LHCN-M2 (cell line): ENCODE data around the gene SNRPN. TPM values are rescaled to one million over a fixed set of nuclear protein-coding genes. Genes with fewer than 3 reads are reported as not detected.
"Not testable (repeated sequence)": the region's sequence is repeated elsewhere in the genome, so short reads cannot be mapped to it uniquely, and the experiment has no call there.

Experiments
- DNase-seq: peaks from one replicate; pipeline ENCODE4 v3.0.0-alpha.2; 2012; ENCODE audit warnings: low read depth
- polyA plus RNA-seq: library from polyadenylated mRNA; unstranded; fragments of >200 nt; gene quantifications from one replicate; pipeline ENCODE4 v1.2.1, GENCODE V29; 2012; ENCODE audit warnings: missing spikeins
- total RNA-seq: library from RNA; depleted of rRNA; stranded (reverse); fragments of >200 nt; gene quantifications from 2 replicates; pipeline ENCODE4 v1.2.3, GENCODE V29; 2014; rRNA removed

Gene SNRPN
- total RNA-seq = 178 and 234 TPM in 2 replicates
- 186 TPM for polyA plus RNA-seq

- DNase-seq = peak; percentile 68
These were observed at the start of gene SNRPN, which contains the start of gene SNURF for GRCh38 chr15:24954783-24955530. SNRPN (plus strand) TSS chr15:24954987; CDS start chr15:24974454, 19,467 bp downstream. SNURF (plus strand) TSS chr15:24954987; CDS start chr15:24955049, 62 bp downstream.

DNA sequence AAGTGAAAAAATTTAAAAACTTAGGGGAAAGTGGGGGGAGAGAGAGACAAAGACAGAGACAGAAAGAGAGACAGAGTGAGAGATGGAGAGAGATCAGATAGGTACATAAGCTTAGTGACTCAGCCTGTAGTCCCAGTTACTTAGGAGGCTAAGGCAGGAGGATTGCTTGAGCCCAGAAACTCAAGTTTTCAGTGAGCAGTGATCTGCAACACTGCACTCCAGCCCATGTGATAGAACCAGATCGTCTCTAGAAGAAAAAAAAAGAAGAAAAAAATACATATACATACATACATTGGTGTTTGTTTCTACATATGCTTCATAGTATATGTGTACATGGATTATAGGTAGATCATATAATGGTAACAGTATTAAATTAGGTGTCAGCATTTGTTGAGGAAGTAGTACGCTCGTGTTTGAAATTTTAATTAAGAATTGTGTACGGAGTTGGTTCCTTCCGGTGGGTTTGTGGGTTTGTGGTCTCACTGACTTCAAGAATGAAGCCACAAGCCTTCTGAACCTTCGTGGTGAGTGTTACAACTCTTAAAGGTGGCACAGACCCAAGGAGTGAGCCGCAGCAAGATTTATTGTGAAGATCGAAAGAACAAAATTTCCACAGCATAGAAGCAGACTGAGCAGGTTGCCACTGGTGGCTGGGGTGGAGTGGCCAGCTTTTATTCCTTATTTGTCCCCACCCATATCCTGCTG lies 38.3 kb upstream of the SNRPN start:
- no peak for DNase-seq

GRCh38 chr15:24917431-24917830 lies 37.4 kb upstream of the SNRPN start:
- no peak for DNase-seq

- DNase-seq = no peak
These were observed 35.3 kb upstream of the SNRPN start for GRCh38 chr15:24919446-24919845.

DNA sequence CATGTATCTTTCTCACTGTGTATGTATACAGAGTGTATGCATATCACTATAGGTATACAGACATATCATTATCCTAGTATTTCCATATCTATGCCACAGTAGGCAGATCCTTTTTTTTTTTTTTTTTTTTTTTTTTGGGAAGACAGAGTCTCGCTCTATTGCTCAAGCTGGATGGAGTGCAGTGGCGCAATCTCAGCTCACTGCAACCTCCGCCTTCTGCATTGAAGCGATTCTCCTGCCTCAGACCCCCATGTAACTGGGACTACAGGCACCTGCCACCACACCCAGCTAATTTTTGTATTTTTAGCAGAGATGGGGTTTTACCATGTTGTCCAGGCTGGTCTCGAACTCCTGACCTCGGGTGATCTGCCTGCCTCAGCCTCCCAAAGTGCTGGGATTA lies 32.0 kb upstream of the SNRPN start:
- DNase-seq = not testable (repeated sequence)

- no peak for DNase-seq
These were observed 30.6 kb upstream of the SNRPN start for GRCh38 chr15:24924153-24924552.

GRCh38 chr15:24924621-24925020 lies 30.2 kb upstream of the SNRPN start:
- DNase-seq = no peak

GRCh38 chr15:24931874-24932732 lies 22.7 kb upstream of the SNRPN start:
- DNase-seq = not testable (repeated sequence)

GRCh38 chr15:24933716-24934115 lies 21.1 kb upstream of the SNRPN start:
- DNase-seq = no peak

GRCh38 chr15:24938224-24938623 lies 16.6 kb upstream of the SNRPN start:
- not testable (repeated sequence) for DNase-seq

DNA sequence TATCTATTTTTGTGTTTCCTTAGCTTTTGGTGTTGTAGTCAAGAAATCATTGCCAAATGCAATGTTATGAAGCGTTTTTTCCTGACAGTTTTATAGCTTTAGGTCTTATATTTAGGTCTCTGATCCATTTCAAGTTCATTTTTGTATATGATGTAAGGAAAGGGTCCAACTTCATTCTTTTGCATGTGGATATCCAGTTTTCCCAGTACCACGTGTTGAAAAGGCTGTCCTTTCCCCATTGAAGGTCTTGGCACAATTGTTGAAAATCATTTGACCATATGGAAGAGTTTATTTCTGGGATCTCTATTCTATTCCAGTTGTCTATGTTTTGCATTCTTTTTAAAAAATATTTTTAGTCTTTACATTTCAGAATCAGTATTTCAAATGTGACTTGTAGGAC lies 14.6 kb upstream of the SNRPN start:
- DNase-seq = no peak

GRCh38 chr15:24943361-24943760 lies 11.4 kb upstream of the SNRPN start:
- DNase-seq = no peak

DNA sequence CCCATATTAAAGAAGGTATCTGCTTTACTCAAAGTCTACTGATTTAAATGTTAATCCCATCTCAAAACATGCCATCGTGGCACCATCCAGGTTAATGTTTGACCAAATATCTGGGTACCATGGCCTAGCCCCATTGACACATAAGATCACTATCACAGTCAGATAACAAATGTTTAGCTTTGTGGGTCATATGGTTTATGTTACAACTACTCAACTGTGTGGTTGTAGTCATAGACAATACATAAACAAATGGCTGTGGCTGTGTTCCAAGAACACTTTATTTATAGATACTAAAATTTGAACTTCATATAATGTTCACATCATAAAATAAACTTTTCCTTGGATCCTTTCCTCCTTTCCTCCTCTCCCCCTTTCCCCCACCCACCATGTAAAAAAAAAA lies 9.8 kb upstream of the SNRPN start:
- DNase-seq = no peak

GRCh38 chr15:24945711-24946110 lies 9.1 kb upstream of the SNRPN start:
- no peak for DNase-seq

GRCh38 chr15:24948495-24948894 lies 6.3 kb upstream of the SNRPN start:
- DNase-seq = no peak

- DNase-seq = no peak
These were observed 739 bp downstream of the SNRPN start for GRCh38 chr15:24955531-24955921.

DNA sequence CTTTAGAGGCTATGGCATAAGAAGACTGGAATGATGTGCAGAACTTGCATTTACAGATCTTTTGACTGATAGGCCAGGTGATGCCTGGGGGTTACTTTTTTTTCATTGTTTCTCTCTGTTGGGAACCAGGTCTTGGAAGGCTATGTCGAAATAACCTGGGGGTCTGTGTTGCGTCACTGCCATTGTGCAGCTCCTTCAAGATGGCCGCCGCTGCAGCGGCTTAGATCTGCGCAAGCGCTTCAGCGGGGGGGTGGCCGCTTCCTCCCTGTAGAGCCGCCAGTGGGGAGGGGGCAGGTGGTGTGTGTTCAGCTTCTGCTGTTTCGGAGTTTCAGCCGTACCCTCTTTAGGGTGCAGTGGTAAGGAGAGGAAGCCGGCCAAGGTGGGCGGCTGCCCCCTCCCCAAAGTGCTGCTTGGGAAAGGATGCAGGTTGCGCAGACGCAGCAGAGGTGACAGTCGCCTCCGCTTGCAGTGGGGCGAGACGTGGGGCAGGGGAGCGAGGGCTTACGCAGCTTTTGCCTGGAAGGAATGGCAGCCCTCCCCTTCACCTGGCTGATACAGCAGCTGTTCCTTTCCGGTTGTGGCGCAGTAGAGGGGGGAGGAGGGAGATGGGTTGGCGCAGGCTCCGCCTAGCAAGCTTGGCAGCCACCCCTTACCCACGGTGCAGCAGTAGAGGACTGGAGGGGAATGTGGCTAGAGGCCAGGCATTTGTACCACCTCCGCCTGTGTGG lies 1.5 kb downstream of the SNRPN start:
- DNase-seq = peak; percentile 78

DNA sequence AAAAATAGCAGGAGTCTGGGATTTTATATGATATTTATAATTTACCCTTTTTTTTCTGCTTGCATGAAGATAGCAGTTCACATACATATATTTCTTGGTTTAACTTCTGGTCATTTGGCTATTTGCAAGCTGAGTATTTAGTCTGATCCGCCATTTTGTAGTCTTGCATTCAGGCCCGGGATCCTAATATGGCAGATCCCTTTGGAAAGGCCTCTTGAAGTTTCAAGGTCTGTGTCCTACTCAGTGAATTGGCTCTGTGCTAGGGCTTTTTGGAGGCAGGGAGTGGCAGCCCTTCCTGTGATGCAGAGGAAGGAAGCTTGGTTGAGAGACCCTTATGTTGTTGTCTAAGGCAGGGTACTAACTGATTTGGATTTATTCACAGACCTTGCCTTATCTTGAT lies 2.9 kb downstream of the SNRPN start:
- no peak for DNase-seq

DNA sequence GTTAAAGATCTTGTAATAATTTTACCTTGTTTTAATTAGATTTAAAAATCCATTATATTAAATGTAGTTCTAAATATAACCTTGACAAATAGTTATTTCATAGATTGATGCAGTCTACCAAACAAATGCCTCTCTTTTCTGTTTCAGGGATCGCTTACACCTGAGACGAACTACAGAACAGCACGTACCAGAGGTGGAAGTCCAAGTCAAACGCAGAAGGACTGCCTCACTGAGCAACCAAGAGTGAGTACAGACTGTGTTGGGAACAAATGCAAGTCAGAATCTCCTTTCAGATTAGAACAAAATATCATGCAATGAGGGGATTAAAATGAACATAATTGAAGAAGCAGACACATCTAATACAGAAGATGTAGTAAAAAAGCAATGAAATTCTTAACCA lies 7.2 kb downstream of the SNRPN start:
- DNase-seq = no peak

DNA sequence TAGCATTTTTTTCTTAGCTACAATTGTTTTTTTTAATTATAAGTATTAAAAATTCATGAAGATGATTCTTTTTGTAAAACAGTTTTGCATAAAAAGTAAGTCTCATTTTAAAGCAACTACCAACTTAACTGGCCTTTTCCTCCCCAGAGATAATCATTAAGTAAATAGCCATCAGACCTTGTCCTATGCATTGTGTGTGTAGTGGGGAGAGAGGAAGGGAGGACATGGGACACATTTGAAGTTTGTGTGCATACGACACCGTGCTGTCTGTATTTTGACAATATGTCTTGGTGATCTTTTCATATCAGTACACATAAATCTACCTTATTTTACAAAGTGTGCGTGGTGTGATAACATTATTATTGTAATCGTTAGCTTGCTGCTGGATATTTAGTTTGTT lies 8.1 kb downstream of the SNRPN start:
- no peak for DNase-seq

- DNase-seq = no peak
These were observed 11.7 kb downstream of the SNRPN start for GRCh38 chr15:24966364-24967103.
